NT2/D1 (cell line): ENCODE results near the gene KLHL17.

Experiments
- DNase-seq: peaks from one replicate; pipeline ENCODE4 v3.0.0-alpha.2; 2011; ENCODE audit warnings: low read depth, low spot score
- H3K27me3 ChIP-seq: 2 replicates; pipeline ENCODE4 v1.6.0; 2011; ENCODE audit warnings: mild to moderate bottlenecking; ENCODE audit not compliant: insufficient read length, insufficient read depth
- H3K36me3 ChIP-seq: 2 replicates; pipeline ENCODE4 v1.6.1; 2011; ENCODE audit warnings: mild to moderate bottlenecking, low read length, mixed read lengths; ENCODE audit not compliant: insufficient read depth, insufficient read length
- H3K4me1 ChIP-seq: 2 replicates; pipeline ENCODE4 v1.5.1; 2011; ENCODE audit not compliant: insufficient read depth, insufficient read length
- H3K4me3 ChIP-seq: 2 replicates; pipeline ENCODE4 v1.5.1; 2011; ENCODE audit warnings: low read depth; ENCODE audit not compliant: insufficient read length
- H3K9ac ChIP-seq: 2 replicates; pipeline ENCODE4 v1.6.0; 2011; ENCODE audit warnings: low read depth; ENCODE audit not compliant: insufficient read length
- H3K9me3 ChIP-seq: 2 replicates; pipeline ENCODE4 v1.5.1; 2011; ENCODE audit warnings: mild to moderate bottlenecking, low read length; ENCODE audit not compliant: insufficient read depth
- SUZ12 ChIP-seq: IDR thresholded peaks from 2 replicates; pipeline ENCODE4 v1.6.1; 2011; ENCODE audit not compliant: insufficient read length, insufficient read depth; ENCODE audit errors: extremely low read depth
- YY1 ChIP-seq: IDR thresholded peaks from 2 replicates; pipeline ENCODE4 v1.6.1; 2011; ENCODE audit not compliant: insufficient read length, insufficient read depth
- ZNF274 ChIP-seq: IDR thresholded peaks from 2 replicates; pipeline ENCODE4 v1.6.1; 2011; ENCODE audit warnings: mild to moderate bottlenecking, low read depth, low read length

Gene KLHL17

GRCh38 chr1:914891-915280, 45.5 kb upstream of the KLHL17 start:
- peaks cover 2% of the 10 kb centered on the region for H3K4me1 ChIP-seq
- H3K27me3 ChIP-seq, result peaks cover 49% of the 10 kb centered on the region
- DNase-seq, result no peak

GRCh38 chr1:915295-916172, 44.9 kb upstream of the KLHL17 start:
- Histone ChIP-seq H3K9ac (no peak overlapping the region), H3K4me3 (no peak overlapping the region), H3K9me3 (no peaks in the 10 kb centered on the region; the same call in 1 of the 2 replicates), H3K4me1 (peaks cover 5% of the 10 kb centered on the region), H3K27me3 (peaks cover 55% of the 10 kb centered on the region), H3K36me3 (no peaks in the 10 kb centered on the region)
- no peak for DNase-seq
- no peak for TF ChIP-seq YY1
- TF ChIP-seq SUZ12, result no peak
- no peak for TF ChIP-seq ZNF274

More at GRCh38 chr1:914891-915280, 45.5 kb upstream of the KLHL17 start:
- no peaks in the 10 kb centered on the region; the same call in 1 of the 2 replicates for H3K9me3 ChIP-seq
- H3K9ac ChIP-seq, result no peak overlapping the region
- TF ChIP-seq ZNF274, result no peak
- H3K36me3 ChIP-seq, result no peaks in the 10 kb centered on the region
- no peak overlapping the region for H3K4me3 ChIP-seq

- Histone ChIP-seq H3K36me3 (no peaks in the 10 kb centered on the region), H3K9me3 (no peaks in the 10 kb centered on the region; the same call in 1 of the 2 replicates), H3K4me1 (peaks cover 10% of the 10 kb centered on the region), H3K4me3 (no peak overlapping the region), H3K27me3 (peaks cover 64% of the 10 kb centered on the region), H3K9ac (no peak overlapping the region)
- DNase-seq, result no peak
- TF ChIP-seq SUZ12, result no peak
- no peak for TF ChIP-seq ZNF274
- no peak for TF ChIP-seq YY1
Measured at GRCh38 chr1:916173-917075, 44.0 kb upstream of the KLHL17 start.

GRCh38 chr1:917076-917459, 43.3 kb upstream of the KLHL17 start:
- no peak overlapping the region for H3K4me3 ChIP-seq
- TF ChIP-seq ZNF274, result no peak
- no peak for DNase-seq
- H3K27me3 ChIP-seq, result peaks cover 71% of the 10 kb centered on the region
- H3K4me1 ChIP-seq, result peaks cover 12% of the 10 kb centered on the region
- H3K9me3 ChIP-seq, result no peaks in the 10 kb centered on the region; the same call in 1 of the 2 replicates
- H3K36me3 ChIP-seq, result no peaks in the 10 kb centered on the region
- H3K9ac ChIP-seq, result no peak overlapping the region

GRCh38 chr1:917466-918091, 42.8 kb upstream of the KLHL17 start:
- DNase-seq, result no peak
- TF ChIP-seq ZNF274, result no peak
- no peak for TF ChIP-seq YY1
- no peak for TF ChIP-seq SUZ12
- peaks cover 76% of the 10 kb centered on the region for H3K27me3 ChIP-seq
- peaks cover 12% of the 10 kb centered on the region for H3K4me1 ChIP-seq
- no peaks in the 10 kb centered on the region for H3K36me3 ChIP-seq
- H3K9ac ChIP-seq, result no peak overlapping the region
- H3K9me3 ChIP-seq, result no peaks in the 10 kb centered on the region; the same call in 1 of the 2 replicates
- H3K4me3 ChIP-seq, result no peak overlapping the region

GRCh38 chr1:918353-918752, 42.0 kb upstream of the KLHL17 start:
- Histone ChIP-seq H3K4me3 (no peak overlapping the region), H3K9me3 (no peaks in the 10 kb centered on the region; the same call in 1 of the 2 replicates), H3K4me1 (peaks cover 13% of the 10 kb centered on the region), H3K36me3 (no peaks in the 10 kb centered on the region), H3K9ac (no peak overlapping the region), H3K27me3 (peaks cover 83% of the 10 kb centered on the region)
- TF ChIP-seq YY1 (no peak), SUZ12 (no peak), ZNF274 (no peak)
- no peak for DNase-seq
